ENCODE results near the gene CNTNAP4.

CNTNAP4 gene

GRCh38 chr16:76459111-76459510 is 181.9 kb downstream of the CNTNAP4 start:
- no peaks in the 10 kb centered on the region for H4K20me1 ChIP-seq
- no peak overlapping the region for H3K4me2 ChIP-seq
- no peak overlapping the region for H3K4me3 ChIP-seq
- TF ChIP-seq Cebpa-rat (IDR thresholded peaks at IDR 0.05), result no peak
- H3K9ac ChIP-seq, result no peak overlapping the region
- H3K27ac ChIP-seq, result no peak overlapping the region
- no peaks in the 10 kb centered on the region for H3K4me1 ChIP-seq
- no peaks in the 10 kb centered on the region for H3K9me3 ChIP-seq (replicated peaks in 1 of 11)
- H3K36me3 ChIP-seq, result no peaks in the 10 kb centered on the region
- no peaks in the 10 kb centered on the region for H3K27me3 ChIP-seq

- Histone ChIP-seq H3K36me3 (no peaks in the 10 kb centered on the region), H3K9me3 (replicated peaks in 1 of 11) (no peaks in the 10 kb centered on the region), H3K4me1 (no peaks in the 10 kb centered on the region), H3K27me3 (no peaks in the 10 kb centered on the region), H4K20me1 (no peaks in the 10 kb centered on the region), H3K4me2 (no peak overlapping the region), H3K9ac (no peak overlapping the region), H3K4me3 (no peak overlapping the region), H3K27ac (no peak overlapping the region)
- TF ChIP-seq Cebpa-rat (IDR thresholded peaks at IDR 0.05), result no peak
Observed at GRCh38 chr16:76461836-76462235, 184.6 kb downstream of the CNTNAP4 start.

GRCh38 chr16:76464955-76465620 is 187.9 kb downstream of the CNTNAP4 start:
- no peak overlapping the region for H3K9ac ChIP-seq
- no peaks in the 10 kb centered on the region for H3K9me3 ChIP-seq (replicated peaks in 1 of 11)
- no peak for TF ChIP-seq Cebpa-rat (IDR thresholded peaks at IDR 0.05)
- no peaks in the 10 kb centered on the region for H3K36me3 ChIP-seq
- no peak overlapping the region for H3K27ac ChIP-seq
- H3K4me1 ChIP-seq, result no peaks in the 10 kb centered on the region
- no peak overlapping the region for H3K4me2 ChIP-seq
- H3K27me3 ChIP-seq, result no peaks in the 10 kb centered on the region
- H3K4me3 ChIP-seq, result no peak overlapping the region
- H4K20me1 ChIP-seq, result no peaks in the 10 kb centered on the region

GRCh38 chr16:76466871-76467270 is 189.7 kb downstream of the CNTNAP4 start:
- no peak for TF ChIP-seq Cebpa-rat (IDR thresholded peaks at IDR 0.05)
- no peaks in the 10 kb centered on the region for H3K4me1 ChIP-seq
- H3K27me3 ChIP-seq, result no peaks in the 10 kb centered on the region

GRCh38 chr16:76474048-76474447 is 196.8 kb downstream of the CNTNAP4 start:
- Histone ChIP-seq H3K4me1 (no peaks in the 10 kb centered on the region), H3K27ac (no peak overlapping the region), H4K20me1 (no peaks in the 10 kb centered on the region), H3K9me3 (replicated peaks in 1 of 11) (peaks cover 0 to 4% (median 0%) of the 10 kb centered on the region in 11 experiments; a peak in 1 of 22 replicates), H3K27me3 (no peaks in the 10 kb centered on the region), H3K4me2 (no peak overlapping the region), H3K36me3 (no peaks in the 10 kb centered on the region), H3K9ac (no peak overlapping the region), H3K4me3 (no peak overlapping the region)
- no peak for TF ChIP-seq Cebpa-rat (IDR thresholded peaks at IDR 0.05)

More at GRCh38 chr16:76466871-76467270, 189.7 kb downstream of the CNTNAP4 start:
- no peak overlapping the region for H3K4me2 ChIP-seq
- H3K9me3 ChIP-seq (replicated peaks in 1 of 11), result no peaks in the 10 kb centered on the region
- no peaks in the 10 kb centered on the region for H4K20me1 ChIP-seq
- H3K27ac ChIP-seq, result no peak overlapping the region
- H3K4me3 ChIP-seq, result no peak overlapping the region
- no peaks in the 10 kb centered on the region for H3K36me3 ChIP-seq
- no peak overlapping the region for H3K9ac ChIP-seq

GRCh38 chr16:76478105-76478504 is 200.9 kb downstream of the CNTNAP4 start:
- TF ChIP-seq Cebpa-rat (IDR thresholded peaks at IDR 0.05), result no peak
- no peak overlapping the region for H3K4me3 ChIP-seq
- H3K4me1 ChIP-seq, result no peaks in the 10 kb centered on the region
- H4K20me1 ChIP-seq, result no peaks in the 10 kb centered on the region
- no peak overlapping the region for H3K9ac ChIP-seq
- H3K9me3 ChIP-seq (replicated peaks in 1 of 11), result no peaks in the 10 kb centered on the region
- H3K27me3 ChIP-seq, result no peaks in the 10 kb centered on the region
- H3K4me2 ChIP-seq, result no peak overlapping the region
- H3K36me3 ChIP-seq, result no peaks in the 10 kb centered on the region
- H3K27ac ChIP-seq, result no peak overlapping the region

- Histone ChIP-seq H3K36me3 (no peaks in the 10 kb centered on the region), H3K27me3 (no peaks in the 10 kb centered on the region), H3K4me3 (no peak overlapping the region), H3K4me1 (no peaks in the 10 kb centered on the region), H3K27ac (no peak overlapping the region), H3K4me2 (no peak overlapping the region), H3K9ac (no peak overlapping the region), H3K9me3 (replicated peaks in 1 of 11) (no peaks in the 10 kb centered on the region), H4K20me1 (no peaks in the 10 kb centered on the region)
- no peak for TF ChIP-seq Cebpa-rat (IDR thresholded peaks at IDR 0.05)
Observed at GRCh38 chr16:76483307-76483909, 206.2 kb downstream of the CNTNAP4 start.

GRCh38 chr16:76484020-76484419 is 206.8 kb downstream of the CNTNAP4 start:
- Histone ChIP-seq H4K20me1 (no peaks in the 10 kb centered on the region), H3K4me3 (no peak overlapping the region), H3K9me3 (replicated peaks in 1 of 11) (no peaks in the 10 kb centered on the region), H3K27ac (no peak overlapping the region), H3K4me1 (no peaks in the 10 kb centered on the region), H3K9ac (no peak overlapping the region), H3K4me2 (no peak overlapping the region), H3K27me3 (no peaks in the 10 kb centered on the region), H3K36me3 (no peaks in the 10 kb centered on the region)
- no peak for TF ChIP-seq Cebpa-rat (IDR thresholded peaks at IDR 0.05)

GRCh38 chr16:76486740-76487139 is 209.5 kb downstream of the CNTNAP4 start:
- H3K4me2 ChIP-seq, result no peak overlapping the region
- H3K4me1 ChIP-seq, result no peaks in the 10 kb centered on the region
- no peak overlapping the region for H3K9ac ChIP-seq
- H4K20me1 ChIP-seq, result no peaks in the 10 kb centered on the region
- no peak overlapping the region for H3K27ac ChIP-seq
- no peak for TF ChIP-seq Cebpa-rat (IDR thresholded peaks at IDR 0.05)
- H3K36me3 ChIP-seq, result no peaks in the 10 kb centered on the region
- no peaks in the 10 kb centered on the region for H3K9me3 ChIP-seq (replicated peaks in 1 of 11)
- H3K27me3 ChIP-seq, result no peaks in the 10 kb centered on the region
- H3K4me3 ChIP-seq, result no peak overlapping the region

- Histone ChIP-seq H3K9me3 (replicated peaks in 1 of 11) (0 out of 22 replicates have a peak, but pooled peaks cover 0 to 3% (median 0%) of the 10 kb centered on the region in 11 experiments), H3K36me3 (no peaks in the 10 kb centered on the region), H3K27ac (no peak overlapping the region), H3K4me3 (no peak overlapping the region), H4K20me1 (no peaks in the 10 kb centered on the region), H3K4me2 (no peak overlapping the region), H3K27me3 (no peaks in the 10 kb centered on the region), H3K9ac (no peak overlapping the region), H3K4me1 (no peaks in the 10 kb centered on the region)
- no peak for TF ChIP-seq Cebpa-rat (IDR thresholded peaks at IDR 0.05)
Observed at GRCh38 chr16:76487411-76488064, 210.3 kb downstream of the CNTNAP4 start.
